CD4-positive, alpha-beta T cell treated with Interleukin-6 for 4 hours (primary cell): ENCODE measurements around the gene TMC5.
"Not testable (repeated sequence)": the region's sequence is repeated elsewhere in the genome, so short reads cannot be mapped to it uniquely, and the experiment has no call there.

Source experiments
- DNase-seq: peaks from one replicate; pipeline ENCODE4 v3.0.0-alpha.2; 2020; ENCODE audit warnings: mixed read lengths

The TMC5 gene

DNA sequence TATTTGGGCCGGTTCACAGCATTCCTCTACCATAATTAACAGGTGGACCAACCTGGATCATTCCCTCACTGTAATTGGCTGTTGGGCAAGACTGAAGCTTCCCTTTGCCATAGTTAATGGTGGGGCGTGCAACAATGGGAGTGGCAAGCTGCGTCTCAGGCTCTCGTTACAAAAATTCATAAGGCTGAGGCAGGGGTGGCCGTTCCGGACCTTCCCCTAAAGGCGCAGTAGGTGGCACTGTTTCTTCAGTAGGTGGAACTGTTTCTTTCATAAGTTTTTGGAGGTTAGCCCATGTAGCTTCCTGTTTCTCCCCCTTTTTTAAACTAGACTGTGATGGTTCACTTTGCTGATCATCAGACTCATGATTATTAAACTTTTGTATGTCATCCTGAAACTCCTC is 17.0 kb upstream of the TMC5 start:
- no peak for DNase-seq

DNA sequence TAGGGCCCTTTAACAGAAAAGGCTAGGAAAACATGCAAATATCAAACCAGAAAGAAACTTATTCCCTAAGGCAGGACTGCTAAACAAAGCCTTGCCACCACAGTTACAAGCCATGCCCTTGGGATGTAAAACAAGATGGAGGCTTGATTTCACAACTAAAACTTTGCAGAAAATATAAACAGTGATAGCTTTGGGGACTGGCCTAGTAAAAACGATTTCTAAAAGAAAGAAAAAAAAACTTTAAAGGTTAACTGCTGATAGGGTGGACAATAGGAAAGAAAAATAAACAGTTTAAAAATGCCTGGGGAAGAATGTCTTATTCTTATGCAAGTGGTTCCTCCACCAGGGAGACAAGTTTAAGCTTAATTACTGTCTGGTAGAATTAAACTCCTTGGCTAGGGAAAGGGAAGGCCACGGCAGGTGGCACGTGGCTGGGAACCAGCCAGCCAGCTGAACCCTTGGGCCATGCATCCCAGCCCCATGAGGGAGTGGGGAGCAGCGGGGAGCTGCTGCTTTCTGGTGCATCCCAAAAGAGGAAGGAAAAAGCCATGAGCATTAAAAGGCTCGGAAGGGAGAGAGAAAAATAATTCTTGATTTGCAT is 10.7 kb upstream of the TMC5 start:
- DNase-seq = no peak

DNA sequence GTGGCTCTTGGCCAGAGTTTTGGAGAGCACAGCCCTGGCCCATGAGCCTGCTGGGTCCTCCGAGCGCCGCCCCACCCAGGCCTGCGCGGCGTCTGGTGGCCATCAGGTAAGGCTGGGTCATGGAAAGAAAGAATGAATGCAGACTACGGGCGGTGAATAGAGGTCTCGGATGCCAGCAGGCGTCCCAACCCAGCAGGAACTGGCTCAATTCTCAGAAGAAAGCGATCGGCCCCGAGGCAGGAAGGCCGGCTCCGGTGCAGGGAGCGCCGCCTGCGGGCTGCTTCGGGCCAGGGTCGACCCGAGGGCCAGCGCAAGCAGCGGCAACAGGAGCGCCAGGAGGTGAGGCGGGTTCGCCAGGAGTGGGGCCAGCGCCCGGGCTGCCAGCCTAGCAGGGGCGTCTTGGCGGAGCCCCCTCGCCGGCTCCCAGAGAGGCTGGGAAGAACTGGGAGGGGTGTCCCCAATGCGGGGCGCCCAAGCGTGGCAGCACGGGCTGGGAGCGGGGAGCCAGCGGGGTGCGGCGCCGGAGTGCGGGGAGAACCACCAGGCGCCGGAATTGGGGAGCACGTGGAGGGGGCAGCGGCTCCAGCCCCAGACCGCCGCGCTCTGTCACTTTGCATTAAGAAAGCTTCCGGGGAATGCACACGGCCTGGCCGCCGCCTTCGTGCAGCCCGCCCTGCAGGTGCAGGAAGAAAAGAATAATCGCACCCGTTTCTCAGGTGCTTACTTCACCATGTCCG is 7.1 kb upstream of the TMC5 start:
- DNase-seq = no peak

DNA sequence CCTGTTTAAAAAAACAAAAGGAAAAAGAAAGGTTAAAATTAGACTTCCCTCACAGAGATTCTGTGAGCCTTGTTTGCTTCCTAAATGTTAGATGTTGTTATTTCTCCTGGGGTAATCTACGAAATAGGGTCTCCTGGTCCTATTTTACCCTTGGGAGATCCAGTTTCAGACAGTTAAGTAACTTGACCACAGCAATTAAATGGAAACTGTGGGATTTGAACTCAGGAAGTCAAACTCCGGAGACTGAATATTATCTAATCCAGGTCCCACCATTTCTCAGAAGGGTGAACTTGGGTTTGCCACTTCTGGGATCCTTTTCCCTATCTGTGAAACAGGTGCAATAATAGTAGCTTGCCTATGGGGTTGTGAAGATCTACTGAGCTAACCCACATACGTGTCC is 6.4 kb upstream of the TMC5 start:
- no peak for DNase-seq

DNA sequence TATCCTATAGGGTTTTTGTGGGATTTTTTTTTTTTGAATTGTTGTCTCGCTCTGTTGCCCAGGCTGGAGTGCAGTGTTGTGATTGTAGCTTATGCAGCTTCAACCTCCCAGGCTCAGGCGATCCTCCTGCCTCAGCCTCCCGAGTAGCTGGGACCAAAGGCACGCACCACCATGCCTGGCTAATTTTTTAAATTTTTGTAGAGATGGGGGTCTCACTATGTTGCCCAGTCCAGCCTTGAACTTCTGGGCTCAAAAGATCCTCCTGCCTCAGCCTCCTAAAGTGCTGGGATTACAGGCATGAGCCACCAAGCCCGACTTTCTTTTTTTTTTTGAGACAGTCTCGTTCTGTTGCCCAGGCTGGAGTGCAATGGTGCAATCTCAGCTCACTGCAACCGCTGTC is 5.6 kb upstream of the TMC5 start:
- DNase-seq = not testable (repeated sequence)

DNA sequence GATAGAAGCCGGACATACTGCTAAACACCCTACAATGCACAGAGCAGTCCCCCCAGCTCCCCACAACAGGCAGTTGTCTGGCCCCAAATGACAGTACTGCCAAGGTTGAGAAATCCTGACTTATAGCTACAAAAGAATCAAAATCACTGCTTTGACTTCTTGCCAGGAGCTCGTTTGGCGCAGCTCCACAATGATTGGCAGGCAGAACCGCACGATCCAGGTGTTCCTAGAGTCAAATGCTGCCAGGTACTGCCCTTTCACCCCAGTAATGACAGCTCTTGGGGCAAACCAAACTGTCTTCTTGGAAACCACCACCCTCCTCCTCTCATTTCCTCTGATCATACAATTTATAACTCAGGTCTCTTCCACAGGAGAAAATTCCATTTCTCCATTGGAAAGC is 2.2 kb upstream of the TMC5 start:
- no peak for DNase-seq

DNA sequence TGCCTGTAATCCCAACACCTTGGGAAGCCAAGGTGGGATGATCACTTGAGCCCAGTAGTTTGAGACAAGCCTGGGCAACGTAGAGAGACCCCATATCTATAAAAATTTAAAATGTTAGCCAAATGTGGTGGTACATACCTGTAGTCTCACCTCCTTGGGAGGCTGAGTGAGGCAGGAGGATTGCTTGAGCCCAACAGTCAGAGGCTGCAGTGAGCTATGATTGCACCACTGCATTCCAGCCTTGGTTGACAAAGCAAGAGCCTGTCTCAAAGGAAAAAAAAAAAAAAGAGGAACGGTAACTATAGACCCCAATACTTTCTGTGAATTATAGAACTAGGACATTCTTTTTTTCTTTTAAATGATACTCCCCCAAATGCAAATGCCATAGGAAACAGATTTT is 1.8 kb upstream of the TMC5 start:
- no peak for DNase-seq

DNA sequence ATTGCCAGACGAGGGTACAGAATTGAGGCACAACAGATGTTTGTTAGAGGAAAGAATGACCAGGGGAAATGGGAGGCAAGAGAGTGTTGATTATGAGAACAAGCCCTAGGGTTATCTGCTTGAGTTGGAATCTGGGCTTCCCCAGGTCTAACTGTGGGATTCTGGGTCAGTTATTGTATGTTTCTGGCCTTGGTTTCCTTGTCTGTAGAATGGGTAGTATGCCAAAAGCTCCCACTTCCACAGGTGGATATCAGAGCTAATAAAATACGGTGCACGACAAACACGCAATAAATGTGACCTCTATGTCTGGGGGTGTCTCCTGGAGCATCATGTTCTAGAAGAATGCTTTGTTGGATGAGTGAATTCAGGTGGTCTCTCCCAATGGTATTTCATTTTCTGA is 517 bp downstream of the TMC5 start:
- no peak for DNase-seq

DNA sequence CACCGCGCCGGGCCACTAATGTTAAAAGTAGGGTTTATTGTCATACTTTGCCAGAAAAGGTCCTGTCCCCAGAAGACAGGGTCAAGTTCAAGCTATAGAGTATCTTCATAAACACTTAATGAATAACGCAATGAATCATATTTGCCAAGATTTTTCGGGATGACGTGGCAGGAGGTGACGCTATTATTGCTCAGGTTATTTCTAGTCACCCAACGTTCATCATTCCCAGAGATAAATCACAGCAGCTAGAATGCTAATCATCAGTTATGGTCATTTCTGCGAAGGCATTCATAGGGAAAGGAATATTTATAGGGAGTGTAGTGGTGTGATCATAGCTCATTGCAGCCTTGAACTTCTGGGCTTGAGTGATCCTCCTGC is 2.0 kb downstream of the TMC5 start:
- DNase-seq = no peak

DNA sequence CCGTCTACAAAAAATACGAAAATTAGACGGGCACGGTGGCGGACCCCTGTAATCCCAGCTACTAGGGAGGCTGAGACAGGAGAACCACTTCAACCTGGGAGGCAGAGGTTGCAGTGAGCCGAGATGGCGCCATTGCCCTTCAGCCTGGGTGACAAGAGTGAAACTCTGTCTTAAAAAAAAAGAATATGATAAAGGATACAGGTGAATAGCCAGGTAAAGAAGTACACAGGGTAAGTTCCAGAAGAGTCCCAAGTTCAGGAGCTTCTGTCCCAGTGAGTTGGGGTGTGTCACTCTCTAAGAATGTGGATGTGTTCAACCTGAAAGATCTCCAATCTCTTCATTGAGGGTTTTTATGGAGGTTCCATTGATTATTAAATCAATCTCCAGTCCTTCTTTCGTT is 6.8 kb downstream of the TMC5 start:
- no peak for DNase-seq

DNA sequence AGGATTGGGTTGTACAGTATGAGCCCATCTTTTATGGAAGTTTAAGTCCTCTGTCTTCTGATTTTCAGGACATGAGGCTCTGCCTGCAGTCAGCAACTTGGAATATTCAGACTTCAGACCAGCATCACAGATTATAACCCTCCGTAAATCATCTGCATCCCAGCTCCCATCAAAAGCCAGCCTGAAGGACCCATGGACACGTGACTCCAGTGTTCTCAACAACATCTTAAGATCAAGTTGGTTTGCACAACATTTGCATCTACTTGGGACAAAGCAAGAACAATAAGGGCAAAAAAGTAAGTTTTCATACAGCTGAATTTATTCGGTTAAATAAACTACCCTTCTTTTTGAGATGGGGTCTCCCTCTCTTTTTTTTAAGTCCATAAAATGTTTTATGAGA is 12.7 kb downstream of the TMC5 start:
- DNase-seq = no peak

DNA sequence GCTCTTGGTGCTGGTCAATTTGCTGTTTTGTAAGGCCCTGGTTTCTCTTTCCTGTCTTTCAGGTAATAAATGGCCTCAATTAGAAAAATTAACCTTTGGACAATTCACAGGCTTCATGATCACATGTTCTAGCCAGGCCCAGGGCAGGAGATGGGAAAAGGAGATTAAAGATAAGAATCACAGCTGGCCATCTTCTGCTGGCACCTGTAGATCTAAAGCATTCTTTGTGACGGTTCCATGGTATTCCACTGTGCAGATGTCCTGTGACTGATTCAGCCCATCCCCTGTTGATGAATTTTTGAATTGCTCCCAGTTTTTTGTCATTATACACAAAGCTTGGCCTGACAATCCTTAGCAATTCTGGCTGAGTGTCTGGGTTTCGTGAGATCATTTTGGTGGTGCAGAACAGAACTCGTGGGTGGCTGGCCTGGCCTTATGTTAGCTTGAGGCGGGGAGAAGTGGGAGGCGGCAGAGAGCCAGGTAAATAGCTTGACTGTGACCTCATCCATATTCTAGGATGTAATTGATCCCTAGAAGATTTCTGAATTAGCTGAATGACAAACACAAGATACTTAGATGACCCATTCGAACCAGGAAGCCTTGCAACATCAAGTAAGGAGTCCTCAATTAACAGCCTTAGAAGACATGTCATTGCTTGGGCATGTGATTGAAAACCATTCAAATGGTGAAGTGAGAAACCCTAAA is 14.1 kb downstream of the TMC5 start:
- no peak for DNase-seq

DNA sequence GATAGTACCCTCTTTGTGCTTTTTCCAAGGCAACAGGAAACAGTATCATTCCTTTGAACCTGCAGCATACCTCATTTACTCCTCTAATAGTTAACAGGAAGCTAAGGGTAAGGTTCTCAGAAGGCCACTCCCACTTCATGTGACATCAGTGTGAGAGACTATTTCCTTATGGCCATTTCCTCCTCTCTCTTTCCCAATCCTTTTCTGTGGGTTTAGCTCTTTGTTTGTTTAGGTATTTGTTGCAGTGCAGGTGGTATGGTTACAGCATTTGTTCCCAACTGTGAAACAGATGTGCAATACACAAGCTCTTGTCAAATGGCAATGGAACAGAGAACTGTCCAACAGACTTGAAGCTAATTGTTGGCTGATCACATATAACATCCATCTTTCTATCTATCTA is 14.7 kb downstream of the TMC5 start:
- DNase-seq = no peak

DNA sequence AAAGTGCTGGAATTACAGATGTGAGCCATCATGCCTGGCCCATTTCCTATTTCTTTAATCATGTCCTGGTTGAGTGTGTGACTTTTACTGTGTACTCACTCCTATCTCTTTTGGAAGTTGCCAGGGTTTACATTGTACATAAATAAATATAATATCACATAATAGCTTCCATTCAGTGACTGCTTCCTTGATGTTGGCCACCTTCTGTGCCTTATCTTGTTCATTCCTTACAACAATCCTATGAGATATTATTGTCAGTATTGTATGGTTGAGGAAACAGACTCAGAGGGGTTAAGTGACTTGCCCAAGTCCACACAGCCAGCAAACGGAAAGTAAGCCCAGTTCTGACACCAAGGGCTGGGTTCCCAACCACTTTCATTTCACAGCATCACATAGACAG is 16.9 kb downstream of the TMC5 start:
- DNase-seq = no peak

DNA sequence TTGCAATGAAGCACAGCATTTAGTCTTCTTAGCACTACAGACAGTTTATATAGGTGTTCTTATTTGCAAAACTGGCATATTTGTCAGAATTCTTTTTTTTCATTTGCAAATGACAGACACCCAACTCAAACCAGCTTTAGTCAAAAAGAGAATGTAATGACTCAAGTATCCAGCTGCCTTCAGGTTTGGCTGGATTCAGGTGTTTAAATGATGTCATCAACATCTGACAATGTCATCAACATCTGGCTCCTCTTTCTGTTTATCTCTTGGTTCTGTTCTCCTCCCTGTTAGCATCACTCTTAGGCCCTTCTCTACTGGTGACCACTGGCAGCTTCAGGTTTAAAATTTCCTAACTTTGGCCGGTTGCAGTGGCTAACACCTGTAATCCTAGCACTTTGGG is 18.9 kb downstream of the TMC5 start:
- DNase-seq = no peak

DNA sequence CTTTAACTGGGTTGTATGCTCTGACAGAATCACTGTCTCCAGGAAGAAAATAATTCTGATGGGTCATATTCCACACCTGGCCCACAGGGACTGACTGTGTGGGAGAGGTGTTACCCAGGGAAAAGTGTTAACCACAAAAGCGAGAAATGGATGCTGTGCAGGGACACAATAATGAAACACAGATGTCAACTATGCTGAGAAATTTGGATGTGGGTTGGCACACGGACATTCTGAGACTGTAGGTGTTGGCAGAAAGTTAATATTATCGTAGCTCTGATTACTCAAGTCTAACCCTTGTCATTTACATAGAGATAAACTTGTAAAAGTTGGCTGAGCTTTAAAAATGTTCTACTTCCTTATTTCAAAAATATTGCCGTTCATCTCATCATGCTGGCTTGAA is 19.6 kb downstream of the TMC5 start:
- DNase-seq = no peak

DNA sequence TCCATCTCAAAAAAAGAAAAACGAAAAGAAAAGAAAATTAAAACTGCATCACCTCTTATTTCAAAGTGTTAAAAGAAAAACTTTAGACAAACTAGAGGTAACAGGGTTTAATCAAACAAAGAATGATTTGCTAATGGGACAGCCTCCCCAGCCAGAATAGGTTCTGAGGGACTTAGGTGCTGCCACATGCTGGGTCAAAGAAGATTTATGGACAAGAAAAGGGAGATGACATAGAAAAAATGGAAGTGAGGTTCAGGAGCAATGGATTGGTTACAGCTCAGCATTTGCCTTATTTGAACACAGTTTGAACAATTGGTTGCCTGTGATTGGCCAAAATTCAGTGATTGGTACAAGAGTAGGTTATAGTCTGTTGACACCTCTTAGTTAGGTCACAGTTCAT is 21.1 kb downstream of the TMC5 start:
- DNase-seq = no peak

DNA sequence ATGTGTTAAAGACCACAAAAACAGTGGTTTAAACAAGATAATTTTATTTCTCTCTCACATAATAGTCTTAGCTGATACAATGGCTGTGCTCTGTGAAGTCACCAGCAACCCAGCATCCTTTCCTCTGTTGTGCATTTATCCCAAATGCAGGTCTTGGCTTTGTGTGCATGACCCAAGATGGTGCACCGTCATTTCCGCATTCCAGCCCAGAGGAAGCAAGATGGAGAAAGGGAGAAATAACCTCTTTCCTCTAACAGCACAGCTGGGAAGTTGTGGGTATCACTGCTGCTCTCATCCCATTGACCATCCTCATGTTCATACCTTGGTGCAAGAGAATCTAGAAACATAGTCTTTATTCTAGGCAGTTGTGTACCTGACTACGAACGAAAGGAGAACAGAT is 21.8 kb downstream of the TMC5 start:
- DNase-seq = no peak

DNA sequence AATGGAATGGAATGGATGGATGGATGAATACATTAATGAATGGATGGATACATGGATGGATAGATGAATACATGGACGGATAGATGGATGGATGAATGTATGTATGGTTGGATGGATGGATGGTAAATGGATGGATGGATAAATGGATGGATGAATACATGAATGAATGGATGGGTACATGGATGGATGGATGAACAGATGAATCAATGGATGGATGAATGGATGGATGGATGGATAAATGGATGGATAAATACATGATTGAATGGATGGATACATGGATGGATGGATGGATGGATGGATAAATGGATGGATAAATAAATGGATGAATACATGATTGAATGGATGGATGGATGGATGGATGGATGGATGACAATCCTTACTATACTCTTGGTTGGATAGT is 26.0 kb downstream of the TMC5 start:
- no peak for DNase-seq

DNA sequence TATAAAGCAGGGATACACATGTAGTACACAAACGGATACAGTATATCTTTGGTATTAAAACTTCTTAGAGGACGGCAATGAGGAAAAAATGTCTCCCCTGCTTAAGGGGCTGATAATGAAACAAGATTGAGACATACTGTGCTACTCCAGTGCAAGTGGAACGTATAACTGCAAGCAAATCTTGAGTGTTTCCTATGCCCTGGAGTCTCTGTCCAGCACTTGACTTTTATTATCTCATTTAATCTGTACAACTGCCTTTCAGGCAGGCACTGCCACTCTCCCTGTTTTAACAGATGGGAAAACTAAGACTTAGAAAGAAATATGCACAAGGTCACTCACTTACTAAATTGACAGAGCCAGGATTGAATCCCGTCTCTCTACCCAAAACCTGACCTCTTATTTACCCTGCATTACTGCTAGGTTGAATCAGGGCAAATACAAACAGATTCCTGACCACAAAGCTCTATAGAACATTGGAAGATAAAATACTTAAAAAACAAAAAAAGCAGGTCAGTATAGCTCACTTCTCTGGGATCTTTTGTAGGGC is 28.7 kb downstream of the TMC5 start:
- DNase-seq = no peak

DNA sequence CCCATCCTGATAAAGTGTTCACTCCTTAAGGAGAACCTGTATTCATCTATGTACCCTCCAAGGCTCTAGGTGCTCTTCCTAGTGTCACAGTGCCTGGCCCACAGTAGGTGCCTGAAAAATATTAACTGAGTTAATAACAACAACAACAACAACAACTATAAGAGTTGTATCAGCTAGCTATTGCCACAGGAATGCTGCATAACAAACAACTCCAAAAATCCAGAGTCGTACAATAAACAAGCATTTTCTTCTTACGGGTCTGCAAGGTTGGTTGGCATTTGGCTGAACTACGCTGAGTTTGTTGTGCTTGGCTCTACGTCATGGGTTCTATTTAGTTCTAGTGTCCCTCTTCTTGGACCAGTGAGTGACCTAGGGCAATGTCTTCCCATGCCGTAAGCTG is 29.2 kb downstream of the TMC5 start:
- DNase-seq = no peak

DNA sequence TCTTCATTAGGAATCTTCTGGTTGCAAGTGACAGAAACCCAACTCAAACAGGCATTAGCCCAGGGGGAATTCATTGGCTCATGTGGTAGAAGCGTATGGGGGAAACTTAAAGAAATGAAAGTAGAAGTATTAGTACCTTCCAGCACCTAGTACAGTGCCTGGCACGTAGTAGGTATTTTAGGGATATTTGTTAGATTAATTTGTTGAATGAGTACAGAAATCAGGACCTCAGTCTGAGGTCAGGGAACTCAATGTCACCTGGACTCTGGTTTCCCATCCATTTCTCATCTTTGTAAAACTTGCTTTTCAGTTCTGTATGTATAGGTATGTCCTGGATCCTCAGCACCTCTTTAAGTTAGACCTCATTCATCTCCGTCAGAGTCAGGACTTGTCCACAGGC is 32.5 kb downstream of the TMC5 start:
- DNase-seq = no peak

DNA sequence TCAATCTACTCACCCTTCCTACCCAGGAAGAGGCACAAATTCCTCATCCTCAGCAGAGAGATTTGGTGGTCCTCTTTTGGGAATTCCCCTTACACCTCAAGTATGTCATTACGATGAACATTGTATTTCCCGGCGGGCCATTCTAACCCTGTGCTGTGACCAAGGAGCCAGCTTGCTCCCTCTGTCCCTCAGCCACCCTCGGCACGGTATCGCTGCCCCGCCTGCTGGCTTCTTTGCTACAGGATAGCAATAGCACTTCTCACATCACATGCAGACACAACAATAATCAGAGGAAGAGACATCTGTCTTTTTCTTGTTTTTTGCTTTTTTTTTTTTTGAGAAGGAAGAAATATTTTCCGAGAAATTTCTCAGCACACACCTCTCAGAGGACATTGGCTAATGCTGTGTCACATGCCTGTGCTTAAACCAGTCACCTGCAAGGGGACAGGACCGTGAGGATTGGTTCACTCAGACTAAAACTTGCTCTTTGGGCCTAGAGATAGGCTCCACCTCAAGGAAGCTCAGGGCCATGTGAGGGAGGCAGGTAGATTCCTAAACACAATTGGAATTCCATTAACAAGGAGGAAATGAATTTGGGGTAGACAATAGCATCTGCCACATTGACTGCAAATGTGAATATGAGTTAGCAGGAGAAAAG is 41.2 kb downstream of the TMC5 start:
- no peak for DNase-seq

DNA sequence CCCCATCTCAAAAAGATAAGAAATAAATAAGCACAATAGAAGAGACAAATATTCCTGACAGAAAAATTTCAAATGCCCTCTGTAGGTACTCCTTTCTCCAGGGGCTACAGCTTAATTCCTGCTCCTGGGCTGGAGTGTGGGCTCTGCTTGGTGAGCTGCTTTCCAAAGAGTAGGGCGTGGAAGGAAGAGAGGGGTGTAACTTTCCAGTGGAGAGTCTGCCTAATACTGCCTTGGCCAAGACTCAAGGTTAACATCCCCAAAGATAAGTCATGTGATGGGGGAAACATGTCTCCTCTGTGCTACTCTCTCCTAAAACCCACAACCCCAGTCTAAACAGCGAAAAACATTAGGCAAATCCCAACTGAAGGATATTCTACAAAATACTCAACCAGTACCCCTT is 42.7 kb downstream of the TMC5 start:
- DNase-seq = no peak
